RWPE2 (cell line): Measurements from ENCODE around the gene JPH2.

Source experiments
- ATAC-seq: fragments of 200-7000 bp; cut with Tn5 transposase; 3 replicates; pipeline ENCODE4 v1.9.1; 2021; ENCODE audit warnings: low read depth
- DNase-seq: peaks from one replicate; pipeline ENCODE4 v3.0.0-alpha.2; 2020; ENCODE audit warnings: low spot score
- H3K27ac ChIP-seq: fragments of 450-650 bp; 2 replicates; pipeline ENCODE4 v1.5.1; 2017; ENCODE audit warnings: mild to moderate bottlenecking; ENCODE audit not compliant: poor library complexity, severe bottlenecking
- H3K27me3 ChIP-seq: fragments of 250-450 bp; sonication (Bioruptor Pico); 2 replicates; pipeline ENCODE4 v1.5.1; 2021; ENCODE audit warnings: mild to moderate bottlenecking, moderate library complexity; ENCODE audit not compliant: insufficient read depth, poor library complexity, severe bottlenecking
- H3K36me3 ChIP-seq: fragments of 250-450 bp; sonication (Bioruptor Pico); 2 replicates; pipeline ENCODE4 v1.5.1; 2020; ENCODE audit warnings: low read depth, mild to moderate bottlenecking, moderate library complexity
- H3K4me1 ChIP-seq: fragments of 250-450 bp; sonication (Bioruptor Pico); 2 replicates; pipeline ENCODE4 v1.5.1; 2021; ENCODE audit warnings: mild to moderate bottlenecking, moderate library complexity; ENCODE audit not compliant: insufficient read depth, poor library complexity, severe bottlenecking
- H3K4me3 ChIP-seq: fragments of 250-450 bp; sonication (Bioruptor Pico); 2 replicates; pipeline ENCODE4 v1.5.1; 2021; ENCODE audit warnings: mild to moderate bottlenecking, moderate library complexity; ENCODE audit not compliant: severe bottlenecking
- H3K9me3 ChIP-seq: fragments of 250-450 bp; sonication (Bioruptor Pico); 2 replicates; pipeline ENCODE4 v1.5.1; 2021; ENCODE audit warnings: mild to moderate bottlenecking, moderate library complexity; ENCODE audit not compliant: severe bottlenecking
- CTCF ChIP-seq: fragments of 450-650 bp; IDR thresholded peaks from one replicate; pipeline ENCODE4 v1.5.1; 2017; ENCODE audit warnings: mild to moderate bottlenecking, moderate library complexity; ENCODE audit not compliant: poor library complexity, severe bottlenecking

The JPH2 gene

GRCh38 chr20:44080064-44080463 is 106.9 kb downstream of the JPH2 start:
- no peak for TF ChIP-seq CTCF
- no peak overlapping the region for H3K4me3 ChIP-seq
- H3K27me3 ChIP-seq, result no peaks in the 10 kb centered on the region
- H3K27ac ChIP-seq, result no peak overlapping the region
- no peaks in the 10 kb centered on the region for H3K9me3 ChIP-seq
- DNase-seq, result peak; percentile 67
- H3K36me3 ChIP-seq, result no peaks in the 10 kb centered on the region
- ATAC-seq, result no peak
- peaks cover 7% of the 10 kb centered on the region for H3K4me1 ChIP-seq

- Histone ChIP-seq H3K4me3 (no peak overlapping the region), H3K9me3 (no peaks in the 10 kb centered on the region), H3K36me3 (no peaks in the 10 kb centered on the region), H3K27me3 (no peaks in the 10 kb centered on the region), H3K27ac (no peak overlapping the region), H3K4me1 (peaks cover 7% of the 10 kb centered on the region)
- DNase-seq (peak; percentile 72), ATAC-seq (no peak)
- TF ChIP-seq CTCF, result no peak
Measured at GRCh38 chr20:44079291-44079690, 107.7 kb downstream of the JPH2 start.

GRCh38 chr20:44075950-44076232 is 111.1 kb downstream of the JPH2 start:
- no peaks in the 10 kb centered on the region for H3K9me3 ChIP-seq
- H3K4me1 ChIP-seq, result no peaks in the 10 kb centered on the region
- H3K27me3 ChIP-seq, result no peaks in the 10 kb centered on the region
- no peak for TF ChIP-seq CTCF
- no peak overlapping the region for H3K27ac ChIP-seq
- no peak overlapping the region for H3K4me3 ChIP-seq
- DNase-seq (no peak), ATAC-seq (no peak)
- H3K36me3 ChIP-seq, result no peaks in the 10 kb centered on the region

GRCh38 chr20:44075191-44075949 is 111.6 kb downstream of the JPH2 start:
- Histone ChIP-seq H3K9me3 (no peaks in the 10 kb centered on the region), H3K27ac (no peak overlapping the region), H3K4me1 (no peaks in the 10 kb centered on the region), H3K4me3 (no peak overlapping the region), H3K36me3 (no peaks in the 10 kb centered on the region), H3K27me3 (no peaks in the 10 kb centered on the region)
- DNase-seq (peak; percentile 74), ATAC-seq (no peak)
- no peak for TF ChIP-seq CTCF
